K562 (cell line): ENCODE measurements around the gene DHX8. TPM values are rescaled to one million over a fixed set of nuclear protein-coding genes. Genes with fewer than 3 reads are reported as not detected.
A peak's percentile ranks its signal among the peaks of the same experiment; 100 is the strongest.

Source experiments
- ATAC-seq: fragments of 200-7000 bp; cut with Tn5 transposase; 3 replicates; pipeline ENCODE4 v1.9.1; 2020; ENCODE audit warnings: moderate library complexity
- BruUV-seq: library from RNA; stranded (reverse); fragments of 400-500 nt; replicated peaks from 2 replicates; lab custom pipeline; 2021; lab: Mats Ljungman, UMichigan
- CTCF ChIA-PET: fragments of 300-600 bp; formaldehyde crosslinking; extraction: SDS; loops from one replicate; lab custom pipeline; 2021; ENCODE audit warnings: low intra/inter-chr PET ratio; lab: Yijun Ruan, JAX
- POLR2A ChIA-PET: fragments of 300-600, 350-650 bp; sonication (Branson Sonifier 250); formaldehyde crosslinking; extraction: SDS; loops from one replicate; lab custom pipeline; 2021; ENCODE audit warnings: antibody characterized with exemption, inconsistent platforms; lab: Yijun Ruan, JAX
- DNase-seq, 4 experiments: peaks; one replicate each; pipeline versions ENCODE4 v3.0.0 to v3.0.0-alpha.2; 2011 to 2018; ENCODE audit warnings: low spot score in 3 of 4, mixed read lengths in 3 of 4; ENCODE audit errors: extremely low read depth in 1 of 4
- FAIRE-seq: peaks from 2 replicates; lab custom pipeline; 2011; peaks lifted over from hg19 to GRCh38; lab: Jason Lieb, UNC
- H2AFZ ChIP-seq: 2 replicates; pipeline ENCODE4 v1.6.0; 2011; ENCODE audit warnings: low read depth, low read length, control low read depth, inconsistent platforms
- H3K27ac ChIP-seq: fragments of 200-600 bp; 3 replicates; pipeline ENCODE4 v1.8.0; 2011; ENCODE audit warnings: low read depth, mild to moderate bottlenecking, control low read depth, inconsistent platforms, low read length, moderate library complexity, mixed read lengths; ENCODE audit errors: extremely low read depth
- H3K27me3 ChIP-seq, 2 experiments: fragments of 300-600 bp in 1 of 2; 2 replicates in 1 of 2; 3 replicates in 1 of 2; pipeline versions ENCODE4 v1.6.0 to v1.8.0; 2011; ENCODE audit warnings: inconsistent platforms in 2 of 2, low read length in 2 of 2, mild to moderate bottlenecking in 1 of 2, mixed read lengths in 1 of 2, moderate library complexity in 1 of 2; ENCODE audit not compliant: control insufficient read depth in 2 of 2, insufficient read depth in 2 of 2
- H3K36me3 ChIP-seq: fragments of 300-600 bp; 3 replicates; pipeline ENCODE4 v1.8.0; 2011; ENCODE audit warnings: mild to moderate bottlenecking, low read length, inconsistent platforms; ENCODE audit not compliant: control insufficient read depth, insufficient read depth
- H3K4me1 ChIP-seq, 2 experiments: fragments of 200-600 bp in 1 of 2; replicated peaks in 1 of 2; 2 replicates in 1 of 2; 3 replicates in 1 of 2; pipeline versions ENCODE4 v1.5.1 to v1.8.0; 2011; ENCODE audit warnings: inconsistent platforms in 2 of 2, low read length in 2 of 2, mild to moderate bottlenecking in 1 of 2, mixed read lengths in 1 of 2, moderate library complexity in 1 of 2; ENCODE audit not compliant: control insufficient read depth in 2 of 2, insufficient read depth in 2 of 2
- H3K4me2 ChIP-seq: 2 replicates; pipeline ENCODE4 v1.6.1; 2011; ENCODE audit warnings: low read length, control low read depth, inconsistent platforms, mixed read lengths; ENCODE audit not compliant: insufficient read depth
- H3K4me3 ChIP-seq: fragments of 200-600 bp; sonication (generic), shearing (Covaris generic); 2 replicates; pipeline ENCODE4 v1.5.1; 2016; ENCODE audit warnings: control low read depth, inconsistent platforms
- H3K79me2 ChIP-seq: fragments of 200-600 bp; 3 replicates; pipeline ENCODE4 v1.8.0; 2011; ENCODE audit warnings: low read length, inconsistent platforms; ENCODE audit not compliant: control insufficient read depth, insufficient read depth
- H3K9ac ChIP-seq, 2 experiments: 2 replicates each; pipeline versions ENCODE4 v1.6.0 to v1.6.1; 2011; ENCODE audit warnings: low read depth in 2 of 2, low read length in 2 of 2, control low read depth in 1 of 2, inconsistent platforms in 1 of 2, mild to moderate bottlenecking in 1 of 2, mixed read lengths in 1 of 2; ENCODE audit not compliant: insufficient read depth in 1 of 2
- H3K9me1 ChIP-seq: one replicate; pipeline ENCODE4 v1.6.0; 2011; ENCODE audit warnings: inconsistent platforms, mild to moderate bottlenecking, low read length, moderate library complexity; ENCODE audit not compliant: control insufficient read depth, insufficient read depth
- H3K9me3 ChIP-seq: replicated peaks from 2 replicates; pipeline ENCODE4 v1.5.1; 2011; ENCODE audit warnings: low read depth, low read length, inconsistent platforms; ENCODE audit not compliant: control insufficient read depth, insufficient read depth
- H4K20me1 ChIP-seq: replicated peaks from 2 replicates; pipeline ENCODE4 v1.6.1; 2011; ENCODE audit warnings: low read length, inconsistent platforms, mixed read lengths; ENCODE audit not compliant: control insufficient read depth, insufficient read depth
- AFF4 ChIP-seq: sonication (generic); formaldehyde crosslinking; IDR thresholded peaks from 2 replicates; pipeline ENCODE4 v1.8.0; 2023; ENCODE audit warnings: mild to moderate bottlenecking, missing genetic modification reagents
- HDAC2 ChIP-seq: fragments of 450-650 bp; IDR thresholded peaks from 2 replicates; pipeline ENCODE4 v1.6.1; 2016; ENCODE audit warnings: mild to moderate bottlenecking
- MAZ ChIP-seq, 2 experiments: fragments of 450-650 bp in 1 of 2; sonication (generic) in 1 of 2; formaldehyde crosslinking; IDR thresholded peaks in 1 of 2; conservative IDR thresholded peaks in 1 of 2; 2 replicates each; pipeline versions ENCODE4 v1.4.0 to v1.5.0; 2020; ENCODE audit warnings: mild to moderate bottlenecking in 1 of 2, missing genetic modification reagents in 1 of 2
- PHF20 ChIP-seq: fragments of 450-650 bp; IDR thresholded peaks from 2 replicates; pipeline ENCODE4 v1.6.1; 2018; ENCODE audit not compliant: partially characterized antibody
- POLR2AphosphoS2 ChIP-seq: IDR thresholded peaks from 2 replicates; pipeline ENCODE4 v1.6.1; 2012; ENCODE audit warnings: low read length, improper control_type of control experiment
- PYGO2 ChIP-seq: fragments of 450-650 bp; IDR thresholded peaks from 2 replicates; pipeline ENCODE4 v1.6.1; 2016; ENCODE audit warnings: mild to moderate bottlenecking, missing genetic modification characterization, moderate library complexity, missing compliant biosample characterization
- RBFOX2 ChIP-seq: fragments of 200-400 bp; formaldehyde crosslinking; IDR thresholded peaks from 2 replicates; pipeline ENCODE4 v1.6.1; 2017; ENCODE audit warnings: low read depth, mild to moderate bottlenecking, low read length, moderate library complexity
- SIN3A ChIP-seq, 2 experiments: fragments of 150-350 bp in 1 of 2; IDR thresholded peaks; 2 replicates each; pipeline ENCODE4 v1.6.1; 2011 to 2016; ENCODE audit warnings: borderline replicate concordance in 2 of 2, low read depth in 2 of 2, low read length in 2 of 2, mild to moderate bottlenecking in 2 of 2, moderate library complexity in 2 of 2; ENCODE audit not compliant: control insufficient read depth in 1 of 2
- ZHX1 ChIP-seq: fragments of 150-350 bp; conservative IDR thresholded peaks from 2 replicates; pipeline ENCODE4 v1.6.1; 2014; ENCODE audit warnings: low read length
- WGBS: fragments of 100-300 bp; shearing (Covaris generic); methylation state at CpG from one replicate; pipeline ENCODE4 v1.1.6; 2016; ENCODE audit warnings: low coverage, mixed read lengths; ENCODE audit not compliant: insufficient coverage; ENCODE audit errors: missing lambda C conversion rate; 5-methylcytosine and 5-hydroxymethylcytosine counted together
- in situ Hi-C: fragments of 300-500 bp; cut with MboI; formaldehyde crosslinking; loops from 4 replicates; pipeline ENCODE4 v1.15.0; 2018; ENCODE audit warnings: inconsistent platforms, mixed read lengths
- intact Hi-C: fragments of 100-400 bp; cut with micrococcal nuclease; formaldehyde crosslinking; loops from 2 replicates; pipeline ENCODE4 v1.14.2; 2022
- polyA plus RNA-seq, 8 experiments: library from polyadenylated mRNA; depleted of rRNA in 4 of 8; stranded (reverse) in 5 of 8; unstranded in 3 of 8; fragments of >200 nt; fragmentation: Nextera tagmentation in 2 of 8; fragmentation: Illumina TruSeq in 1 of 8; extraction: Ambion mirVana in 2 of 8; extraction: Trizol in 1 of 8; gene quantifications; 2 replicates each; pipeline versions ENCODE4 v1.2.1 to v1.2.3, GENCODE V29; 2011 to 2014; ENCODE audit warnings: inconsistent platforms in 1 of 8, missing spikeins in 1 of 8
- total RNA-seq, 7 experiments: library from RNA; depleted of rRNA in 6 of 7; stranded (reverse); fragments of >200 nt in 6 of 7; fragmentation: Illumina TruSeq in 2 of 7; extraction: Trizol in 2 of 7; gene quantifications; 2 replicates each; pipeline versions ENCODE4 v1.2.1 to v1.2.3, GENCODE V29; 2011 to 2021; ENCODE audit warnings: low replicate concordance in 1 of 7

DHX8 gene
- total and polyA plus RNA-seq, 9 of the 15 experiments (the other 6 are each of a cell fraction or from before 2014, with no cell fraction given), result 16.7 to 42.5 (median 25.6) TPM

- ATAC-seq, result no peak
- H3K4me3 ChIP-seq, result no peak overlapping the region
- H3K4me2 ChIP-seq, result no peak overlapping the region
- WGBS, result 90% methylated on average over 4 of the region's 8 CpGs
- no peak overlapping the region for H2AFZ ChIP-seq
- CTCF ChIA-PET, result no interaction called here
- H3K9me1 ChIP-seq, result no peaks in the 10 kb centered on the region
- peaks cover 21 to 30% of the 10 kb centered on the region in 2 experiments for H3K4me1 ChIP-seq
- 0 out of 2 replicates have a peak, but pooled peaks have one; percentile 21 for TF ChIP-seq RBFOX2
- no peak for TF ChIP-seq MAZ (CRISPR knock-in tag; conservative IDR thresholded peaks at IDR 0.05 in 1 of 2, IDR thresholded peaks at IDR 0.05 in 1 of 2)
- no peak for TF ChIP-seq SIN3A (IDR thresholded peaks at IDR 0.05; ENCODE audit: borderline replicate concordance in 2 of 2, control insufficient read depth in 1 of 2, low read depth in 2 of 2, low read length in 2 of 2)
- TF ChIP-seq POLR2AphosphoS2, result no peak
- FAIRE-seq, result no peak
- intact Hi-C loops, result no loop called here
- H3K27ac ChIP-seq, result no peak overlapping the region
- no peak for DNase-seq
- peaks cover 16% of the 10 kb centered on the region; the same call in 2 of the 3 replicates for H3K36me3 ChIP-seq
- no peaks in the 10 kb centered on the region for H3K9me3 ChIP-seq
- no TSS peak for BruUV-seq
- in situ Hi-C loops, result no loop called here
- H3K79me2 ChIP-seq, result peaks cover 36% of the 10 kb centered on the region
- H4K20me1 ChIP-seq, result no peaks in the 10 kb centered on the region
- H3K27me3 ChIP-seq, result no peaks in the 10 kb centered on the region
- POLR2A ChIA-PET, result interaction anchor here (1.5 kb wide), 1 partner anchor 17 kb away, joined by 8 read pairs; no protein-coding TSS in a partner anchor
- H3K9ac ChIP-seq, result no peak overlapping the region
Observed at GRCh38 chr17:43542859-43543258, 59.1 kb downstream of the DHX8 start.

GRCh38 chr17:43543300-43543699 is 59.5 kb downstream of the DHX8 start:
- no peaks in the 10 kb centered on the region for H3K27me3 ChIP-seq
- ChIA-PET POLR2A (interaction anchor here (0.5 to 1.5 kb wide), 4 partner anchors 9 to 142 kb away, joined by 3 to 8 read pairs (median 4); no protein-coding TSS in a partner anchor), CTCF (no interaction called here)
- H4K20me1 ChIP-seq, result no peaks in the 10 kb centered on the region
- in situ Hi-C loops, result no loop called here
- H3K4me2 ChIP-seq, result no peak overlapping the region
- H3K9ac ChIP-seq, result peak overlapping the region in 1 of 2 experiments; percentile 57; a peak in 2 of 4 replicates
- WGBS, result 65% methylated on average over 4 of the region's 4 CpGs
- BruUV-seq, result no TSS peak
- DNase-seq, result no peak
- H3K4me1 ChIP-seq, result peaks cover 21 to 30% of the 10 kb centered on the region in 2 experiments
- no peaks in the 10 kb centered on the region for H3K9me3 ChIP-seq
- intact Hi-C loops, result no loop called here
- ATAC-seq, result no peak
- FAIRE-seq, result no peak
- peaks cover 36% of the 10 kb centered on the region for H3K79me2 ChIP-seq
- no peak overlapping the region for H2AFZ ChIP-seq
- no peak overlapping the region for H3K4me3 ChIP-seq
- H3K9me1 ChIP-seq, result no peaks in the 10 kb centered on the region
- peaks cover 15% of the 10 kb centered on the region; the same call in 2 of the 3 replicates for H3K36me3 ChIP-seq
- no peak overlapping the region for H3K27ac ChIP-seq
- no peak for TF ChIP-seq PHF20
- TF ChIP-seq ZHX1, result no peak
- no peak for TF ChIP-seq HDAC2
- no peak for TF ChIP-seq PYGO2 (tag)
- no peak for TF ChIP-seq AFF4 (CRISPR knock-in tag)
